H1 (cell line): ENCODE data around the gene BSND. TPM values are rescaled to one million over a fixed set of nuclear protein-coding genes. Genes with fewer than 3 reads are reported as not detected.
A peak's percentile ranks its signal among the peaks of the same experiment; 100 is the strongest.

ENCODE experiments used
- ASH2L ChIP-seq: fragments of 200-600, 300-600 bp; sonication (generic); IDR thresholded peaks from one replicate; pipeline ENCODE4 v1.7.1; 2017; ENCODE audit warnings: low read length
- ATF2 ChIP-seq: IDR thresholded peaks from 2 replicates; pipeline ENCODE4 v1.6.1; 2012; ENCODE audit warnings: low read length, inconsistent platforms
- BACH1 ChIP-seq: IDR thresholded peaks from 2 replicates; pipeline ENCODE4 v1.6.1; 2012; ENCODE audit warnings: low read length, improper control_type of control experiment
- BRCA1 ChIP-seq: IDR thresholded peaks from 2 replicates; pipeline ENCODE4 v1.6.1; 2012; ENCODE audit warnings: low read depth, low read length, improper control_type of control experiment
- CBX5 ChIP-seq: fragments of 300-800, 300-1000 bp; sonication (generic); IDR thresholded peaks from 2 replicates; pipeline ENCODE4 v1.7.1; 2016; ENCODE audit warnings: antibody characterized with exemption, low read length, low read depth
- CEBPB ChIP-seq: IDR thresholded peaks from 2 replicates; pipeline ENCODE4 v1.6.1; 2012; ENCODE audit warnings: low read depth, low read length
- CREB1 ChIP-seq: IDR thresholded peaks from 2 replicates; pipeline ENCODE4 v1.6.1; 2012; ENCODE audit warnings: inconsistent platforms
- EZH2 ChIP-seq: fragments of 200-600 bp; sonication (generic); IDR thresholded peaks from 2 replicates; pipeline ENCODE4 v1.7.1; 2012; ENCODE audit warnings: low read depth, mild to moderate bottlenecking, moderate library complexity, low read length, inconsistent platforms; ENCODE audit not compliant: severe bottlenecking
- KDM4A ChIP-seq: IDR thresholded peaks from one replicate; pipeline ENCODE4 v1.7.1; 2012; ENCODE audit warnings: low read depth, mild to moderate bottlenecking, moderate library complexity, low read length, inconsistent platforms; ENCODE audit not compliant: severe bottlenecking
- NRF1 ChIP-seq: IDR thresholded peaks from 2 replicates; pipeline ENCODE4 v1.6.1; 2011; ENCODE audit warnings: mild to moderate bottlenecking, low read depth, low read length, improper control_type of control experiment
- RAD21 ChIP-seq, 2 experiments: IDR thresholded peaks in 1 of 2; conservative IDR thresholded peaks in 1 of 2; 2 replicates each; pipeline ENCODE4 v1.6.1; 2011; ENCODE audit warnings: low read depth in 2 of 2, low read length in 2 of 2, improper control_type of control experiment in 1 of 2, inconsistent platforms in 1 of 2, mild to moderate bottlenecking in 1 of 2, moderate library complexity in 1 of 2
- RNF2 ChIP-seq: fragments of 200-900, 300-1000 bp; sonication (generic); IDR thresholded peaks from 2 replicates; pipeline ENCODE4 v1.7.1; 2016; ENCODE audit warnings: borderline replicate concordance, low read depth, mild to moderate bottlenecking, antibody characterized with exemption, low read length; ENCODE audit not compliant: poor library complexity, severe bottlenecking; ENCODE audit errors: missing control alignments
- SP1 ChIP-seq: IDR thresholded peaks from 2 replicates; pipeline ENCODE4 v1.6.1; 2011; ENCODE audit warnings: low read depth, low read length
- TBP ChIP-seq: IDR thresholded peaks from 2 replicates; pipeline ENCODE4 v1.6.1; 2011; ENCODE audit warnings: low read depth, low read length, improper control_type of control experiment
- TCF12 ChIP-seq: IDR thresholded peaks from 2 replicates; pipeline ENCODE4 v1.6.1; 2011; ENCODE audit warnings: low read depth, mild to moderate bottlenecking, low read length
- polyA plus RNA-seq, 7 experiments: library from polyadenylated mRNA; depleted of rRNA in 3 of 7; stranded (reverse) in 5 of 7; unstranded in 2 of 7; fragments of >200 nt in 5 of 7; fragments of 200-250 nt in 2 of 7; gene quantifications; 1 replicate in 5 of 7; 2 replicates in 1 of 7; 4 replicates in 1 of 7; pipeline versions ENCODE4 v1.2.1 to v1.2.3, GENCODE V29; 2011 to 2013; ENCODE audit warnings: missing spikeins in 2 of 7, mixed read lengths in 2 of 7
- total RNA-seq: library from RNA; stranded (reverse); fragmentation: NEBNext Ultra II Directional; extraction: Animal tissue kit (Norgen Biotek cat#: 25700); gene quantifications from 2 replicates; pipeline ENCODE4 v1.2.1, GENCODE V29; 2021
- TF ChIP-seq, protein P1 (sequence below): IDR thresholded peaks from 2 replicates; pipeline ENCODE4 v1.6.1; 2012; ENCODE audit warnings: inconsistent platforms

Gene BSND
- total and polyA plus RNA-seq, 2 of the 8 experiments (the other 6 are each of a cell fraction or from before 2014, with no cell fraction given) = 0.43 to 0.68 TPM

GRCh38 chr1:54996869-54997710, 1.6 kb upstream of the BSND start (continued):
- no peak for TF ChIP-seq ATF2
- peak; percentile 77 for TF ChIP-seq KDM4A
- TF ChIP-seq CEBPB = no peak
- TF ChIP-seq BRCA1 = no peak
- TF ChIP-seq RAD21 (IDR thresholded peaks at IDR 0.05 in 1 of 2, conservative IDR thresholded peaks at IDR 0.05 in 1 of 2; ENCODE audit: low read depth in 2 of 2, low read length in 2 of 2) = no peak
- TF ChIP-seq BACH1 = no peak
- TF ChIP-seq NRF1 = no peak
- TF ChIP-seq CBX5 = no peak
- TF ChIP-seq TBP = no peak
- TF ChIP-seq, protein P1, sequence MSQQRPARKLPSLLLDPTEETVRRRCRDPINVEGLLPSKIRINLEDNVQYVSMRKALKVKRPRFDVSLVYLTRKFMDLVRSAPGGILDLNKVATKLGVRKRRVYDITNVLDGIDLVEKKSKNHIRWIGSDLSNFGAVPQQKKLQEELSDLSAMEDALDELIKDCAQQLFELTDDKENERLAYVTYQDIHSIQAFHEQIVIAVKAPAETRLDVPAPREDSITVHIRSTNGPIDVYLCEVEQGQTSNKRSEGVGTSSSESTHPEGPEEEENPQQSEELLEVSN = peak; percentile 74
- TF ChIP-seq RNF2 = no peak
- peak; percentile 39 for TF ChIP-seq EZH2
- TF ChIP-seq CREB1 = no peak
- TF ChIP-seq ASH2L = no peak
- TF ChIP-seq SP1 = no peak
- no peak for TF ChIP-seq TCF12
- TF ChIP-seq, all 59 proteins: peak for 5
